HEK293T (cell line): ENCODE data around the gene THSD7B.

ENCODE experiments used
- ELF4 ChIP-seq: fragments of 450-650 bp; IDR thresholded peaks from 2 replicates; pipeline ENCODE4 v1.6.1; 2017; ENCODE audit warnings: antibody characterized with exemption
- FOXA1 ChIP-seq: fragments of 450-650 bp; IDR thresholded peaks from 2 replicates; pipeline ENCODE4 v1.6.1; 2016; ENCODE audit warnings: mild to moderate bottlenecking
- FOXK2 ChIP-seq: fragments of 450-650 bp; IDR thresholded peaks from 2 replicates; pipeline ENCODE4 v1.6.1; 2016; ENCODE audit warnings: mild to moderate bottlenecking
- FOXM1 ChIP-seq: fragments of 450-650 bp; IDR thresholded peaks from 2 replicates; pipeline ENCODE4 v1.6.1; 2017; ENCODE audit warnings: mild to moderate bottlenecking, borderline replicate concordance
- HDGF ChIP-seq: fragments of 450-650 bp; IDR thresholded peaks from 2 replicates; pipeline ENCODE4 v1.6.1; 2017; ENCODE audit warnings: antibody characterized with exemption, borderline replicate concordance
- L3MBTL2 ChIP-seq: fragments of 450-650 bp; conservative IDR thresholded peaks from 2 replicates; pipeline ENCODE4 v1.6.1; 2016; ENCODE audit warnings: mild to moderate bottlenecking
- NFRKB ChIP-seq: fragments of 450-650 bp; IDR thresholded peaks from 2 replicates; pipeline ENCODE4 v1.6.1; 2016; ENCODE audit warnings: mild to moderate bottlenecking, moderate library complexity
- SP1 ChIP-seq: fragments of 450-650 bp; IDR thresholded peaks from 2 replicates; pipeline ENCODE4 v1.6.1; 2017
- TARDBP ChIP-seq: fragments of 450-650 bp; IDR thresholded peaks from 2 replicates; pipeline ENCODE4 v1.6.1; 2016
- ZNF384 ChIP-seq: fragments of 450-650 bp; IDR thresholded peaks from 2 replicates; pipeline ENCODE4 v1.6.1; 2016
- TF ChIP-seq, protein P1 (sequence below): fragments of 450-650 bp; IDR thresholded peaks from 2 replicates; pipeline ENCODE4 v1.6.1; 2016

GRCh38 chr2:136894007-136894634, 128.8 kb downstream of the THSD7B start:
- TF ChIP-seq SP1 (no peak), ELF4 (no peak), TARDBP (no peak), L3MBTL2 (no peak), FOXK2 (no peak), HDGF (no peak), FOXA1 (no peak), NFRKB (no peak), ZNF384 (no peak), FOXM1 (no peak)
- TF ChIP-seq, protein P1, sequence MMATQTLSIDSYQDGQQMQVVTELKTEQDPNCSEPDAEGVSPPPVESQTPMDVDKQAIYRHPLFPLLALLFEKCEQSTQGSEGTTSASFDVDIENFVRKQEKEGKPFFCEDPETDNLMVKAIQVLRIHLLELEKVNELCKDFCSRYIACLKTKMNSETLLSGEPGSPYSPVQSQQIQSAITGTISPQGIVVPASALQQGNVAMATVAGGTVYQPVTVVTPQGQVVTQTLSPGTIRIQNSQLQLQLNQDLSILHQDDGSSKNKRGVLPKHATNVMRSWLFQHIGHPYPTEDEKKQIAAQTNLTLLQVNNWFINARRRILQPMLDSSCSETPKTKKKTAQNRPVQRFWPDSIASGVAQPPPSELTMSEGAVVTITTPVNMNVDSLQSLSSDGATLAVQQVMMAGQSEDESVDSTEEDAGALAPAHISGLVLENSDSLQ = no peak
